Muscle of leg (tissue), 11 donors: ENCODE results near the gene AIP. TPM values are rescaled to one million over a fixed set of nuclear protein-coding genes. Genes with fewer than 3 reads are reported as not detected.

Experiments
- DNase-seq: peaks from one replicate; pipeline ENCODE4 v3.0.0; 2013
- H3K27ac ChIP-seq: one replicate; pipeline ENCODE4 v1.5.1; 2013; ENCODE audit warnings: mild to moderate bottlenecking, low read length, control low read depth
- H3K27me3 ChIP-seq: one replicate; pipeline ENCODE4 v1.6.1; 2013; ENCODE audit warnings: low read length; ENCODE audit not compliant: control insufficient read depth, insufficient read depth
- H3K36me3 ChIP-seq: one replicate; pipeline ENCODE4 v1.6.1; 2013; ENCODE audit warnings: low read length; ENCODE audit not compliant: control insufficient read depth, insufficient read depth
- H3K4me1 ChIP-seq: one replicate; pipeline ENCODE4 v1.6.1; 2013; ENCODE audit warnings: low read length; ENCODE audit not compliant: control insufficient read depth, insufficient read depth
- H3K4me3 ChIP-seq: one replicate; pipeline ENCODE4 v1.5.1; 2013; ENCODE audit warnings: low read length, control low read depth
- H3K9me3 ChIP-seq: replicated peaks from 2 replicates; pipeline ENCODE4 v1.6.1; 2013; ENCODE audit warnings: low read depth, low read length; ENCODE audit not compliant: control insufficient read depth
- WGBS: methylation state at CpG from one replicate; pipeline ENCODE4 v1.1.5; 2013; ENCODE audit warnings: missing lambda C conversion rate; ENCODE audit not compliant: insufficient coverage; 5-methylcytosine and 5-hydroxymethylcytosine counted together
- polyA plus RNA-seq, 8 donors: library from polyadenylated mRNA; unstranded; fragments of 120-200 nt; gene quantifications; one replicate each; pipeline versions ENCODE4 v1.2.1 to v1.2.3, GENCODE V29; 2013; ENCODE audit warnings: inconsistent platforms in 1 of 8, low replicate concordance in 1 of 8; ENCODE audit not compliant: insufficient read length in 8 of 8, insufficient read depth in 1 of 8
- total RNA-seq: library from RNA; stranded (reverse); fragments of 120-200 nt; gene quantifications from one replicate; pipeline ENCODE4 v1.2.4, GENCODE V29; 2013

Gene AIP
- total and polyA plus RNA-seq, 9 donors = 41.2 to 60.3 (median 52.8) TPM

DNA sequence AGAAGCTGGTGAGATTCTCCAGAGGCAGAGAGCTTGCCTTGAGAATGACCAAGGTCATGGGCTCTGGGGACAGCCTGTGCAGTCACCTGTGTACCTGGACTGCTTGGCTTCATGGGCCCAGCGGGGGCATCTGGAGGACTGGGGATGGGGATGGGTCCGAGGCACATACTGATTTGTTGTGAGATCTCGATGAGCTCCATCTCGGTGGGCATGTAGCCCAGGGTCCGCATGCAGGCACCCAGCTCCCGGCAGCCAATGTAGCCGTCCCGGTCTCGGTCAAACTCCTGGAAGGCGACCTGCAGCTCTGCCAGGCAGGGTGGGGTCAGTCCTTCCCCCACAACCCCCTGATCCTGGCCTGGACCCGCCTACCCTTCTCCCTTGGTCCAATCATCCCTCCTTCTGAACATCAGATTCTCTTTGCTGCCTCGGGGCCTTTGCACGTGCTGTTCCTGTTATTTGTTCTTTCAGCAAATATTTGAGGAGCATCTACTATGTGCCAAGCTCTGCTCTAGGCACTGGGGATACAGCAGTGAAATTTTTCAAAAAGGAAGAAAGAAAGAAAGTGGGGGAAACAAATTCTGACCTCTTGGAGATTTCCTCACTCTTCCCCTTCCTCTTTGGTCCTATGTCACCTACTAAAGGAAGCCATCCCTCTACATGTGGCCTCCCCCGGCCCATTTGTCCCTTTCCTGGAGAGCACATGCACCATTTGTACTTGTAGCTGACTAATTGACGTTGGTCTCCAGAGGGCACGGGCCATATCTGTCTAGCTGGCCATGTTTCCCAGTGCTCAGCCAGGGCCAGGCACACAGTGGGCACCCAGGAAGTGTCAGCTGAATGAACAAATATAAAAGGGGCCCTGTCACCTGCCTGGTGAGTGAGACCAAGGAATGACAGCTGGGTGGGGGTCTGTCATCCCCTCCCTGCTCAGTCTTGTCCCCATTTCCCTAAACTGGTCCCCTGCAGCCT is 38.3 kb downstream of the AIP start:
- Histone ChIP-seq H3K27me3 (peaks cover 5% of the 10 kb centered on the region), H3K9me3 (no peaks in the 10 kb centered on the region), H3K4me3 (no peak overlapping the region), H3K4me1 (peaks cover 5% of the 10 kb centered on the region), H3K27ac (no peak overlapping the region), H3K36me3 (no peaks in the 10 kb centered on the region)
- DNase-seq = no peak
- 87% methylated on average over 13 of the region's 16 CpGs for WGBS

DNA sequence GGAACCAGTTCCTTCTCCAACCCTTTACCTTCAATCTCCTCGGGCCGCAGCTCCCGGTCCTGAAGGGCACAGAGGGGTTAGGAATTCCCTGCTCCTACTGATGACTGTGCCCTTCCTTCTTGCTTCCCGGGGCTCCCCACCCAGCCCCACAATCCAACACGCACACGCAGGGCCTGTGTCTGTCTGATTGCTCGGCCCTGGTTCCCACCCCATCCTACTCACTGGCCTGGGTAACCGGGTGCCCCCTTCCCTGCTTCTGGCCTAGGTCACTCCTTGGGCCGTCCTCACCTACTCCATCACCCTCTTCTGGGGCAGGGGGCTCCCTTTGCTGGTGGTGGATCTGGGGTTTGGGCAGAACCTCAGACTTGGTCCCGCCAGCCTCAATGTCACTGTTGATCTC is 39.1 kb downstream of the AIP start:
- no peak for DNase-seq
- H3K9me3 ChIP-seq = no peaks in the 10 kb centered on the region
- H3K4me1 ChIP-seq = peaks cover 5% of the 10 kb centered on the region
- no peak overlapping the region for H3K27ac ChIP-seq
- peaks cover 5% of the 10 kb centered on the region for H3K27me3 ChIP-seq
- WGBS = 86% methylated on average over 3 of the region's 10 CpGs
- H3K4me3 ChIP-seq = no peak overlapping the region
- no peaks in the 10 kb centered on the region for H3K36me3 ChIP-seq

DNA sequence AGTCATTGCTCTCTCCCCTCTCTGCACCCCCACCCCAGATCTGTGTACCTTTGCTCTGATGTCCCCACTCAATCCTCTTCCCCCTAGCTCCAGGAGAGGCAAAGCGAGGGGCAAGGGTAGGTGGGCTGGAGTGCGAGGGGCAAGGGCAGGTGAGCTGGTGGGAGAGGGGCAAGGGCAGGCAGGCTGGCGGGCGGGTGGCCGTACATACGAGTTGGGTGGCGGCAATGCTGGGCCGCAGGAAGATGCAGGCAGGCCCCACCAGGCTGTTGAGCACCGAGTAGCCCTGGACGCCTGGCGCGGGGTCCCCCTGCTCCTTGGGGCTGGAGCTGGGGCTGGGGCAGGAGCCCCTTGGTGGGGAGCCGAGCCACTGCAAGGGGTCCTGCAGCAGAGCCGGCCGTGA is 39.5 kb downstream of the AIP start:
- 92% methylated on average over 9 of the region's 15 CpGs for WGBS
- H3K36me3 ChIP-seq = no peaks in the 10 kb centered on the region
- DNase-seq = no peak
- H3K27me3 ChIP-seq = peaks cover 5% of the 10 kb centered on the region
- peaks cover 5% of the 10 kb centered on the region for H3K4me1 ChIP-seq
- no peaks in the 10 kb centered on the region for H3K9me3 ChIP-seq
- H3K4me3 ChIP-seq = no peak overlapping the region
- no peak overlapping the region for H3K27ac ChIP-seq

DNA sequence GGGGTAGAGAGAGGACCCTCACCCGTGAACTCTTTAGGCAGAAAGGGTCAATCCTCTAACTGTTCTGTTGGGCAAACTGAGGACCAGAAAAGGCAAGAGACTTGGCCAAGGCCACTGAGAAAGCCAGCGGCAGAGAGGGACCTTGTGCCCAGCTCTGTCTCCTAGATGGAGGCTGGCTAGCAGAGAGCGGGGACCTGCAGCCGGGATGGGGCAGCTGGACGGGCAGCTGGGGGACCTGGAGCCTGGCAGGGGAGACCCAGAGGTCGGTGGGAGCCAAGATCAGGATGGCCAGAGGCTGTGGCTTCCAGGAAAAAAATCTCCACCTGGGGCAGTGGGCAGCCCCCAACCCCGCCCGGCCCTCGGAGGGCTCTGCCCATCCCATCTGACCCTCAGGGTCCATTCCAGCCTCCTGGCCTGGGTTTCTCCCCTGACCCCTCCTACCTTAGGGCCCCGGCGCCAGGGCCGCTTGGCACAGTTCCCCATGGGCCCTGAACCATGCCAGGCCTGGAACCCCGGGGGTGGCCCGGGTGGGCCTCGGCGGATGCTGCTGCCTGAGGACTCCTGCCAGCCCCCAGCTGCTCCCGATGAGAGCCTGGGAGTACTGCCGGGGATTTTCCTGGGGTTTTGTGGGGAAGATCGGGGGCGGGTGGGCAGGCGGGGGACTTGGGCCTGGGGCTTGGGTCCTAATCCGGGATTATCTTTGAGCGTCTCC is 40.2 kb downstream of the AIP start, which contains the start of gene CABP2:
Gene CABP2 (minus strand): TSS at position 603 of the 712 bp plus-strand sequence. CDS start 120 bp downstream, at position 483.
- Histone ChIP-seq H3K27ac (no peak within 1 kb of the TSS), H3K27me3 (peaks cover 5% of the 10 kb centered on the region), H3K9me3 (no peaks in the 10 kb centered on the region), H3K4me3 (no peak within 1 kb of the TSS), H3K36me3 (no peaks in the 10 kb centered on the region), H3K4me1 (peaks cover 5% of the 10 kb centered on the region)
- DNase-seq = no peak
- 58% methylated on average over 16 of the region's 23 CpGs for WGBS

DNA sequence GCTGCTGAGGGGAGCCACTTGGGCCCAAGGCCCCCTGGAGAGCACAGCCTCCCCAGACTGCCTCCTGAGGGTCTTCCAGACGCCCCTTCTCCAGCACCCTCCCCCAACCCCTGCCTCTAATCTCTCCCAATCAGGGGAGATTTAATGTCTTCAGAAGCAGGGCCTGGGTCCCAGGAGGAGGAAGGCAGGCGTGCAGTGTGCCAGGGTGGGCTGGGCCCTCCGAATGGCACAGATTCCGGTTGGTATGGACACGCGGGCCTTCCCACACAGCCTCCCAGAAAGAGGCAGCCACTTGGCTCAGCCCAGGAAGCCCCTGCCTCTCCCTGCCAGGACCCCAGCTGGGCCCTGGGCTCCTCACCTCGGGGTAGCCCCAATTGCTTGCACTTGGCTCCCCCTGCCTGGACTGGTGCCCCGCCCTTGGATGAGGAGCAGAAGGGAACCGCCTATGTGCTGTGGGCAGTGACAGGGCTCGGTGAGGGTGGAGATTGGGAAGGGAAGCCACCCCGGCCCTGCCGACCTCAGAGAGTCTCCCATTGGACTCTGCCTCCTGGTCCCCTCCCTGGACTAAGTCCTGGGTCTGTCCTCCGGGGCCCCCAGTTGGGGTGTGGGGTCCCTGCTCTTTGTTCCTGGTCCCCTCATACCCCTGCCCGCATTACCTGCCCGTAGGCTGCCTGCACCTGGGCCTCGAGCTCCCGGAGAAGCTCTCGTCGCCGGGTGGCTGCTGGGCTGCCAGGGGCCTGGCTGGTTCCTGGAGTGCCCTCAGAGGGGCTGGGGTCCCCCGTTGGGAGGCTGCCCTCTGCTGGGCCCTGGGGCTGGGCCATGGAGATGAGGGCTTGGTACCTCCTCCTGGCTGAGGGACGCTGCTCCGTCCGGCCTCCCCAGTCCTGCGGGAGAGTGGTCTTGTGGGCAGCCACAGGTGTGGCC is 41.0 kb downstream of the AIP start:
- peaks cover 5% of the 10 kb centered on the region for H3K27me3 ChIP-seq
- H3K9me3 ChIP-seq = no peaks in the 10 kb centered on the region
- no peaks in the 10 kb centered on the region for H3K36me3 ChIP-seq
- no peak overlapping the region for H3K27ac ChIP-seq
- H3K4me1 ChIP-seq = peaks cover 5% of the 10 kb centered on the region
- DNase-seq = no peak
- WGBS = 74% methylated on average over 15 of the region's 25 CpGs
- no peak overlapping the region for H3K4me3 ChIP-seq

DNA sequence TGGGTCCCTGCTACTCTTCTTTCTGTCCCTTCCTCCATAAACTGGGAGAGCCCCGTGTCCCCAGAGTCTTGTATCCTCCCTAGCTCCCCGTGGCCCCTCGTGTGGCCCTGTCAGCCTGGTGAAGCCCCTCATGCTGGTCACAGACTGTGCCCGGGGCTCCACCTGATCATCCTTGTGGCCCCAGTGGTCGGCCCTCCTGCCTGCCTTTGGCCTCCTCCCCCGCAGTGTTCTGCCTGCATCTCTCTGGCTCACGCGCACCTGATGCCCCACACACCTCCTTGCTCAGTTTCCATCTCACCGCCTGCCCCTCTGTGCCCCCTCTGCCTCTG is 41.6 kb downstream of the AIP start:
- no peaks in the 10 kb centered on the region for H3K9me3 ChIP-seq
- H3K27me3 ChIP-seq = peaks cover 5% of the 10 kb centered on the region
- peaks cover 5% of the 10 kb centered on the region for H3K4me1 ChIP-seq
- 77% methylated on average over 9 of the region's 9 CpGs for WGBS
- H3K27ac ChIP-seq = no peak overlapping the region
- no peak overlapping the region for H3K4me3 ChIP-seq
- no peaks in the 10 kb centered on the region for H3K36me3 ChIP-seq
- DNase-seq = no peak

DNA sequence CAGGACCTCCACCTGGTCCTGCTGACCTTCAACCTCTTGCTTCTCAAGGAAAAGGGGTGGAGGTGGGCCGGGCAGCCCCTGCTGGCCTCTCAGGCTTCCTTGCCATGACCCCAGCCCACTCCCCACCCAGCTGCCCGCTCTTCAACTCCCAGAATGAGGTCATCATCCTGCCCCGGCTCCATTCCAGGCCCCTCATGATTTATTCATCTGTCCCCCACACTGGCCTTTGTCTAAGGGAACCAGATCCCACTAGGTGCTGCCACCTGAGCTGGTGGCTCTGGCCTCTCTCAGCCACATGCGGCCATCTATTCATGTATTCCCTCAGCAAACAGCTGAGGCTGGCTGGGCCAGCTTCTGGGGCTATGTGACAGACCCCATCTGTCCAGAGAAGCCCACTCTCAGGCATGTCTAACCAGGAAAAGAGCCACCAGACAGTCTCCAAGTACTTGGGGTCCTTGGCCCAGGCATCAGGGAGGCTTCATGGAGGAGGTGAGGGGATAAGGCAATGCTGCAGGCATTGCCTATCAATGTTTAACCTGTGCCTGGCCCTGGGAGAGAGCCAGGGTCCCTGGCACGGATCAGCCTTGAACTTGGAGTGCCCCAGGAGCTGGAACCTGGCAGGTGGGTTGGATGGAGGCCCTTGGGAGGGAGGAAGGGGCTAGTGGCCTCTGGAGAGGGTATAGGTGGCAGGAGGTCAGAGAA is 42.6 kb downstream of the AIP start:
- Histone ChIP-seq H3K36me3 (no peaks in the 10 kb centered on the region), H3K27me3 (peaks cover 9% of the 10 kb centered on the region), H3K4me3 (no peak overlapping the region), H3K9me3 (no peaks in the 10 kb centered on the region), H3K4me1 (peaks cover 5% of the 10 kb centered on the region), H3K27ac (no peak overlapping the region)
- WGBS = 27% methylated on average over 4 of the region's 5 CpGs
- DNase-seq = no peak

DNA sequence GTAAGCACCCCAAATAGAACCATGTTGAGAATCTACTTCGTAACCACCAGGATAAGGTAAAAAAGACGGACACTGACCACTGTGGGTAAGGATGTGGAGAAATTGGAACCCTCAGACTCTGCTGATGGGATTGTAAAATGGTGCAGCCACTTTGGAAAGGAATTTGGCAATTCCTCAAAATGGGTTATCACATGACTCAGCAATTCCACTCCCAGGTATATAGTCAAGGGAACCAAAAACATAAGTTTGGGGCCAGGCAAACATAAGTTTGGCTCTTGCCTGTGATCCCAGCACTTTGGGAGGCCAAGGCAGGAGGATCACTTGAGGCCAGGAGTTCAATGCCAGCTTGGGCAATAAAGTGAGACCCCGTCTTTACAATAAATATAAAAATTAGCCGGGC is 45.5 kb downstream of the AIP start:
- H3K4me3 ChIP-seq = no peak overlapping the region
- DNase-seq = no peak
- H3K4me1 ChIP-seq = peaks cover 5% of the 10 kb centered on the region
- no peak overlapping the region for H3K27ac ChIP-seq
- no peaks in the 10 kb centered on the region for H3K36me3 ChIP-seq
- peaks cover 6% of the 10 kb centered on the region for H3K27me3 ChIP-seq
- WGBS = no CpG with 5 or more reads among the region's 4 CpGs
- H3K9me3 ChIP-seq = peaks cover 5% of the 10 kb centered on the region

DNA sequence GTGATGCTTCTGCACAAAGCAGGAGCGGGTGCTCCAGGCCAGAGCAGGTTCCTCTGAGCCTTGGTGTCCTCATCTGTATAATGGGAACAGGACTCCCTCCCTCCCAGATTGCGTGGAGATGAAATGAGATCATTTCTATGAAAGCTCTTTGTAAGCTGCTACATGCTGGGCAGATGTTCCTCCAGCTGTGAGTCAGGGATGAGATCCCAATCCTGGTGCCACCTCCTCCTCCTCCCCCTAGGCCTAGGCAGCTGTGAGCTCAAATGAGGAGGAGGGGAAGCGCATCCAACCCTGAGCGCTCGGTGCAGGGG is 47.4 kb downstream of the AIP start:
- no peaks in the 10 kb centered on the region for H3K36me3 ChIP-seq
- peaks cover 4% of the 10 kb centered on the region for H3K27me3 ChIP-seq
- H3K4me3 ChIP-seq = no peak overlapping the region
- 75% methylated on average over 2 of the region's 5 CpGs for WGBS
- peaks cover 13% of the 10 kb centered on the region for H3K9me3 ChIP-seq
- H3K4me1 ChIP-seq = no peaks in the 10 kb centered on the region
- no peak for DNase-seq
- H3K27ac ChIP-seq = no peak overlapping the region
